Fibroblast of lung (primary cell): ENCODE results near the gene CCDC127.

ENCODE experiments used
- EZH2 ChIP-seq: IDR thresholded peaks from 2 replicates; pipeline ENCODE4 v1.5.1; 2012; ENCODE audit warnings: low read length, control low read depth, mild to moderate bottlenecking; ENCODE audit errors: missing control alignments
- TF ChIP-seq, protein P1 (sequence below), 2 donors: IDR thresholded peaks in 1 of 2; conservative IDR thresholded peaks in 1 of 2; 1 replicate in 1 of 2; 2 replicates in 1 of 2; pipeline ENCODE4 v1.5.1; 2011 to 2012; ENCODE audit warnings: low read length in 2 of 2, control low read depth in 1 of 2, inconsistent platforms in 1 of 2, low read depth in 1 of 2, mild to moderate bottlenecking in 1 of 2

DNA sequence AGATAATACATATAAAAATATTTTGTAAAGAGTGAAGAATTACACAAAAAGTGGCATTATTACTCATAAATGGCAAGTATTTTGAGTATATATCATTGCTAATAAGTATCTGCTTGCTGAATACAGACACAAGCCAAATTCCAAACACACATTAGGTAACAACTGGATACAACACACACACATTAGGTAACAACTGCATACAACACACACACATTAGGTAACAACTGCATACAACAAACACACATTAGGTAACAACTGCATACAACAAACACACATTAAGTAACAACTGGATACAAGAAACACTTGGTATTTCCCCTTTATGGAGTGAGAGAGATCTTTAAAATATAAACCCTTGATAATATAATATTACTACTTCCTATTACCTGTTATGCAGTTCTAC lies 13.5 kb downstream of the CCDC127 start:
- TF ChIP-seq, protein P1, sequence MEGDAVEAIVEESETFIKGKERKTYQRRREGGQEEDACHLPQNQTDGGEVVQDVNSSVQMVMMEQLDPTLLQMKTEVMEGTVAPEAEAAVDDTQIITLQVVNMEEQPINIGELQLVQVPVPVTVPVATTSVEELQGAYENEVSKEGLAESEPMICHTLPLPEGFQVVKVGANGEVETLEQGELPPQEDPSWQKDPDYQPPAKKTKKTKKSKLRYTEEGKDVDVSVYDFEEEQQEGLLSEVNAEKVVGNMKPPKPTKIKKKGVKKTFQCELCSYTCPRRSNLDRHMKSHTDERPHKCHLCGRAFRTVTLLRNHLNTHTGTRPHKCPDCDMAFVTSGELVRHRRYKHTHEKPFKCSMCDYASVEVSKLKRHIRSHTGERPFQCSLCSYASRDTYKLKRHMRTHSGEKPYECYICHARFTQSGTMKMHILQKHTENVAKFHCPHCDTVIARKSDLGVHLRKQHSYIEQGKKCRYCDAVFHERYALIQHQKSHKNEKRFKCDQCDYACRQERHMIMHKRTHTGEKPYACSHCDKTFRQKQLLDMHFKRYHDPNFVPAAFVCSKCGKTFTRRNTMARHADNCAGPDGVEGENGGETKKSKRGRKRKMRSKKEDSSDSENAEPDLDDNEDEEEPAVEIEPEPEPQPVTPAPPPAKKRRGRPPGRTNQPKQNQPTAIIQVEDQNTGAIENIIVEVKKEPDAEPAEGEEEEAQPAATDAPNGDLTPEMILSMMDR (conservative IDR thresholded peaks at IDR 0.05 in 1 of 2, IDR thresholded peaks at IDR 0.05 in 1 of 2; ENCODE audit: low read depth in 1 of 2, low read length in 2 of 2): no peak
- TF ChIP-seq EZH2: no peak
